ENCODE measurements around the gene PLCB2. TPM values are rescaled to one million over a fixed set of nuclear protein-coding genes. Genes with fewer than 3 reads are reported as not detected.

The PLCB2 gene
- total RNA-seq, 2 donors from 2014 or later, result 4.4 to 5.3 TPM

DNA sequence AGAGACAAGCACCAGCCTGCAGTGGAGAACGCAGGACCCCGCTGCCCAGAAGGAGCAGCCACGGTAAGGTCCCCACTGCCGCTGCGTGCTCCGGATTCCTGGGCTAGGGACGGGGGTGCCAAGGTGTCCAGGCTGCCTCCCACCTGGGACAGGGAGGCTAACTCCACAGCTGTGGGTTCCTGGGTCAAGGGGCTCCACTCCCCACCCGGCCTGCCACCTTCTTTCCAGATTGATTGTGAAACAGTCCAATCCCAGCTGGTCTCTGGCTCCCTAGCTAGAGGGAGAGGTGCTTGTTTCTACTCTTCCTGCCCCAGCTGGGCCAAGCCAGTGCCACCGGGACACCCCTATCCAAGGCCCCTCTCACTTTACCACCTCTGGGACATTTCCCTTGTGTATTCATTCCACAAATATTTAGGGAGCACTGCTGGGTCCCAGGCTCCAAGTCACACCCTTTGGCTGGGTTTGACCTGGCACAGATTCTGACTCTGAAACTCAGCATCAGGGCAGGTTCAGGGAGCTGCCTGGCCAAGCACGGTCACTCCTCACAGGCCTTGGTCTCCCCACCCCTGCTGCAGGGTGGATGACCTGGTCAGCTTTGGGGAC lies 67.0 kb downstream of the PLCB2 start:
- Mint-ChIP-seq H3K4me1 (peaks cover 8% of the 10 kb centered on the region), H3K9me3 (no peaks in the 10 kb centered on the region), H3K27me3 (ENCODE audit: insufficient read depth) (peaks cover 29% of the 10 kb centered on the region), H3K36me3 (ENCODE audit: low read depth) (no peaks in the 10 kb centered on the region), H3K27ac (no peak overlapping the region), H3K4me3 (no peak overlapping the region)
- H3K27me3 ChIP-seq (ENCODE audit: control insufficient read depth, insufficient read depth, low read length, poor library complexity, severe bottlenecking), result peaks cover 16% of the 10 kb centered on the region
- WGBS, 2 experiments (ENCODE audit: insufficient coverage in 1 of 2, insufficient read length in 1 of 2), result 78 to 97% methylated on average over 4 to 10 of the region's 10 CpGs
- H3K9ac ChIP-seq (ENCODE audit: extremely low read depth, low read length, poor library complexity, severe bottlenecking), result no peak overlapping the region
- H3K9me3 ChIP-seq (ENCODE audit: control insufficient read depth, low read length), result no peaks in the 10 kb centered on the region
- H3K36me3 ChIP-seq (ENCODE audit: control insufficient read depth, insufficient read depth, low read length), result no peaks in the 10 kb centered on the region
- DNase-seq, result peak; percentile 44
- H3K4me1 ChIP-seq (ENCODE audit: control insufficient read depth, insufficient read depth, low read length), result no peaks in the 10 kb centered on the region
- no peak for TF ChIP-seq CTCF (conservative IDR thresholded peaks at IDR 0.05)
- no peak overlapping the region for H3K4me3 ChIP-seq (ENCODE audit: low read length)
- no peak overlapping the region for H3K27ac ChIP-seq (ENCODE audit: low read depth, low read length)

DNA sequence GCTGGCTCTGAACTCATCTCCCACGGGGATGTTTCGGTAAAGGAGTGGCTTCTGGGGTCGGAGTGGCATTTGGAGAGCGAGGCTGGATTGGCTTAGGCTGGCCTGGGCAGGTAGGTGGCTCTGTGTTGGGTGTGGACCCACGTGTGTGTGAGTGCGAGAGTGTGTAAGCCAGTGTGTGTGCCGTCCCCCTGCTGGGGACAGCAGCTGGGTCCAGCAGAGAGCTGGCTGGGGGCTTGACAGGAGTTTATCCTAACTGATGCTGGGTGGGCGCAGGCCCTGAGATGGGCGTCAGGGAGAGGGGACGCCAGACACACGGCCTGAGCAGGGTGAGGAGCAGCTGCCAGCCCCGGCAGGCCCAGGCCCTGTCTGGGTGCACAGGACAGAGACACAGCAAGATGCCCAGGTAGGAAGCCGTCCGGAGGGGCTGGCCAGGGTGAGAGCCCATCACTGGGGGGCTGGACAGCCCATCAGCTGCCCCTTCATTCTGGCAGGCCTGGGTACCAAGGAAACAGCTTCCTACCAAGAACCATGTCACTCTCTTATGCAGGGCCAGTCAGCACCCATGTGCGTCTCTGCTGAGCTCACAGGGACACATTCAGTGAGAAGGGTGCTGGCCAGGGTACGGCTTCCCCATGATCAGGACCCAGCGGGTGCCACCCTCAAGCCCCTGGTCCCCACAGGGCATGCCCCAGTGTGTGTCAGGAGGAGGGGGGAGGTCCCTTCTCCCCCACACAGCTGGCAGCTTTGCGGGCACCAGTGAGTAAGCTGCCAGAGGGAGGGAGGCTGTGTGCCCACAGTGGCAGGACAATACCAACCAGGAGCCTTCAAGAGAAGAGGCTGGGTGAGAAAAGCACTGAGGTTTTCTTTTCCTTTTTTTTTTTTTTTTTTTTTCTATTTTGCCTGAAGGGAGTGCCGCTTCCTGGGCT lies 67.8 kb downstream of the PLCB2 start:
- H3K27me3 Mint-ChIP-seq (ENCODE audit: insufficient read depth), result peaks cover 29% of the 10 kb centered on the region
- Histone ChIP-seq H3K4me1 (ENCODE audit: control insufficient read depth, insufficient read depth, low read length) (peaks cover 3% of the 10 kb centered on the region), H3K36me3 (ENCODE audit: control insufficient read depth, insufficient read depth, low read length) (no peaks in the 10 kb centered on the region), H3K9me3 (ENCODE audit: control insufficient read depth, low read length) (no peaks in the 10 kb centered on the region), H3K4me3 (ENCODE audit: low read length) (no peak overlapping the region), H3K27ac (ENCODE audit: low read depth, low read length) (no peak overlapping the region), H3K9ac (ENCODE audit: extremely low read depth, low read length, poor library complexity, severe bottlenecking) (no peak overlapping the region), H3K27me3 (ENCODE audit: control insufficient read depth, insufficient read depth, low read length, poor library complexity, severe bottlenecking) (peaks cover 16% of the 10 kb centered on the region)
- H3K27ac Mint-ChIP-seq, result peak overlapping the region; percentile 19
- DNase-seq, result peak; percentile 47
- no peak for TF ChIP-seq CTCF (conservative IDR thresholded peaks at IDR 0.05)
- peaks cover 11% of the 10 kb centered on the region for H3K4me1 Mint-ChIP-seq
- no peaks in the 10 kb centered on the region for H3K36me3 Mint-ChIP-seq (ENCODE audit: low read depth)
- 89 to 90% methylated on average over 10 to 19 of the region's 19 CpGs for WGBS, 2 experiments (ENCODE audit: insufficient coverage in 1 of 2, insufficient read length in 1 of 2)
- H3K9me3 Mint-ChIP-seq, result no peaks in the 10 kb centered on the region
- H3K4me3 Mint-ChIP-seq, result peak overlapping the region; percentile 39

DNA sequence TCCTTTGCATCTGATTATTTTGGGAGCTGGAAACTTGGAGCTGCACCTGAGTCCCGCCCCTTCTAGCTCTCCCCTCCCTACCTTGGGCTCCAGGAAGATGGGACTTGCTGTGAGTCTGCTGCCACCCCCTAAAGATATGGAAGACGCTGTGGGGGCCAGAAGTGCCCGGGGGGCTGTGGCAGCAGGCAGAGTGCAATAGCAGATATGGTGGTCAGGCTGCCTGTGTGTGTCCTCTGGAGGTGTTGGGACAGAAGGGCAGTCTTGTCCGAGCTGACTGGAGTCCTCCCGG lies 68.4 kb downstream of the PLCB2 start:
- peaks cover 3% of the 10 kb centered on the region for H3K4me1 ChIP-seq (ENCODE audit: control insufficient read depth, insufficient read depth, low read length)
- H3K36me3 ChIP-seq (ENCODE audit: control insufficient read depth, insufficient read depth, low read length), result no peaks in the 10 kb centered on the region
- Mint-ChIP-seq H3K4me3 (peak overlapping the region; percentile 39), H3K27ac (peak overlapping the region; percentile 19), H3K9me3 (no peaks in the 10 kb centered on the region), H3K4me1 (peaks cover 17% of the 10 kb centered on the region), H3K36me3 (ENCODE audit: low read depth) (no peaks in the 10 kb centered on the region), H3K27me3 (ENCODE audit: insufficient read depth) (peaks cover 29% of the 10 kb centered on the region)
- peak overlapping the region; percentile 69 for H3K4me3 ChIP-seq (ENCODE audit: low read length)
- WGBS, 2 experiments (ENCODE audit: insufficient coverage in 1 of 2, insufficient read length in 1 of 2), result 45% methylated on average over 5 of the region's 5 CpGs; no CpG with 5 or more reads in 1 of the 2 experiments
- H3K27ac ChIP-seq (ENCODE audit: low read depth, low read length), result no peak overlapping the region
- H3K9ac ChIP-seq (ENCODE audit: extremely low read depth, low read length, poor library complexity, severe bottlenecking), result no peak overlapping the region
- no peak for DNase-seq
- H3K9me3 ChIP-seq (ENCODE audit: control insufficient read depth, low read length), result no peaks in the 10 kb centered on the region
- TF ChIP-seq CTCF (conservative IDR thresholded peaks at IDR 0.05), result no peak
- H3K27me3 ChIP-seq (ENCODE audit: control insufficient read depth, insufficient read depth, low read length, poor library complexity, severe bottlenecking), result peaks cover 16% of the 10 kb centered on the region
